HG02885 (cell line): ENCODE data around the gene COL2A1.
A peak's percentile ranks its signal among the peaks of the same experiment; 100 is the strongest.
"Not testable (repeated sequence)": the region's sequence is repeated elsewhere in the genome, so short reads cannot be mapped to it uniquely, and the experiment has no call there.

Source experiments
- ATAC-seq: cut with Tn5 transposase; IDR thresholded peaks from one replicate; pipeline ENCODE4 v1.9.1; 2021; ENCODE audit warnings: mild to moderate bottlenecking; ENCODE audit not compliant: unreplicated experiment, poor library complexity

Gene COL2A1

DNA sequence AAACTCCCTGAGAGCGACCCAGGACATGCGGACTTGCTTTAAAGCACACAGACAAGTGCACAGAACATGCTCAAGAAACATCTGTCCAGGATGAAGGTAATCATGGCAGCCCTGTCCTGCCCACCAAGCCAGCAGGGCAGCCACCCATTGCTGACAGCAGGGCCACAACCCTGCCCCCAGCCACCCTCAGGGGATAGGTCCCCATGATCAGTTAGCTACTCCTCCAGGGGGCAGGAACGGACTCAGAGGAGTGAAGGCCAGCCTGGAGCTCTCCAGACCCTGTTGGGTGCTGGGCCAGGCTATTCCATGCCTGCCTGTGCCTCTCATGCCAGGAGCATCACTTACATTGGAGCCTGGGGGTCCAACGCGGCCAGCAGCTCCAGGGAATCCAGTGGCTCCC lies 25.1 kb downstream of the COL2A1 start:
- no peak for ATAC-seq

DNA sequence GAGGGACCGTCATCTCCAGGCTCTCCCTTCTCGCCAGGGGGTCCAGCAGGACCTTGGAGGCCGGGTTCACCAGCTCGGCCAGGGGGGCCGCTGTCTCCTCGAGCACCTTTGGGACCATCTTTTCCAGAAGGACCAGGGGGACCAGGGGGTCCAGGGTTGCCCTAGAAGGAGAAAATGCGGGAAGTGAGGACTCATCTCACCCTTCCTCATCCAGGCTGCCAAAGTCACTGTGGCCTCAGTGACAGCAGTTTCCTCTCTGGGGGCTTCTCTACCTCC lies 25.7 kb downstream of the COL2A1 start:
- ATAC-seq, result no peak

DNA sequence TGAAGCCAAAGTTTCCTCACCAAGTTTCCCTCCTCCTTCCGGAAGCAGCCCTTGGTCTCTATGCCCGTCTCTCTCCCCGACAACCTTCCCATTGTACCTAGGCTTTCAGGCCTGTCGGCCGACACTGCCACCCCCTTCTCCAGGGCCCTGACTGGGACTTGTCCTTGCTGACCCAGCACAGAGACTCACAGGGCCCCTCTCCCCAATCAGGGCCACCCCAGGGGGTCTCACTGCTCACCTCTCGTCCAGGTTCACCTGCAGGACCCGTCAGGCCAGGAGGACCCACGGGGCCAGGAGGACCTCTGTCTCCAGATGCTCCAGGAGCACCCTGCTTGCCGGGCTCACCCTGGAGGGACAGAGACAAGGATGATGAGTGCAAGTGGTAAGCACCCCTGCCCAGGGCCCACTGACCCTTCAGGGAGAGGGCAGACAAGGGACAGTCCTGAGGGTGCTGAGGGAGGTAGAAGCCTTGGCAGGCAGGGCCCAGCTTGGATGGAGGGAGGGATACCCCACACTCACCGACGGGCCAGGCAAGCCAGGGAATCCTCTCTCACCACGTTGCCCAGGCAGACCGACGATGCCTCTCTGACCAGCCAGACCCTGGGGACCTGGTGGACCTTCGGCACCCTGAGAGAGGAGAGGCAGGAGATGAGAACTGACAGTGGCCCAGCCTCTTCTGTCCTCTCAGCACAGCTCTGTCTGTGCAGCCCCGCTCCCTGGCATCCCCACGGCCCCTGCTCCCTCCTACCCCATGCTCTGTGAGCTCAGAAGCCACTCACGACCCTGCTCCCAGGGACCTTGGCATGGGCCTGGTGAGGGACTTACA lies 26.3 kb downstream of the COL2A1 start:
- ATAC-seq, result no peak

GRCh38 chr12:47977046-47977771 lies 27.1 kb downstream of the COL2A1 start:
- ATAC-seq, result no peak

DNA sequence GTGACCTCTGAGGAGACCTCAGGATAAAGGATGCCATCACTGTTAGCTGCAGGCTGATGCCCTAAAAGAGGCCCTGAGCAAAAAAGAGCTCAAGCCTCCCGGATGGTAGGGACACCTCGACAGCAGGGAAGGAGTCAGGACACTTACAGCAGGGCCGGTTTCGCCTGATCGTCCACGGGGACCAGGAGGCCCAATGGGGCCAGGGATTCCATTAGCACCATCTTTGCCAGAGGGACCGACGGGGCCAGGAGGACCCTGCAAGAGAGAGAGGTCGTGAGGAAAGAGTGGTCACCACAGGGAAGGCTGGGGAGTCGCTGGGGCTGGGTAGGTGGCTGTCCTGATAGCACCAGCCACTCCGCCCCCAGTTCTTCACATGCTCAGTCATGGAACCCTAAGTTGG lies 28.5 kb downstream of the COL2A1 start:
- ATAC-seq, result no peak

DNA sequence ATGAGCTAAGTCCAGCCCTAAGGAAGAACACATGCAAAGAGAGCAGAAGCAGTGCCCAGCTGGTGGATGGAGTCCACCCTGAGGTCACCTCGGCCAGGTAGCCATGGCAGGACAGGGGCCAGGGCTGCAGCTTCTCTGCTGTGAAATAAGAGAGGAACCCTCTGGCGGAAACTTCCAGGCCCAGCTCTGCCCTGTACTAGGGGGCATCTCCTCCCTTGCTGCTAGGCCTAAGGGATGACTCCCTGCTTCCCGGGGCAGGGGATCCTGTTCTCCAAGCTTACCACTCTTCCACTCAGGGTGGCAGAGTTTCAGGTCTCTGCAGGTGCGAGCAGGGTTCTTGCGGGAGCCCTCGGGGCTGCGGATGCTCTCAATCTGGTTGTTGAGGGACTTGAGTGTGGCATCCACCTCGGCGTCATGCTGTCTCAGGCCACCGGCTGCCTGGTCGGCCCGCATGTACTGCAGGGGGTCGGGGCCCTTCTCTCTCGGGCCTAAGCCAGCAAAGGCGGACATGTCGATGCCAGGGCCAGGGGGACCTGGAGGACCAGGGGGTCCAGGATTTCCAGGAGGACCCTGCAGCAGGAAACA lies 29.1 kb downstream of the COL2A1 start:
- no peak for ATAC-seq

GRCh38 chr12:47973870-47974269 lies 30.4 kb downstream of the COL2A1 start:
- ATAC-seq, result no peak

- no peak for ATAC-seq
Measured at GRCh38 chr12:47972895-47973294, 31.4 kb downstream of the COL2A1 start.

DNA sequence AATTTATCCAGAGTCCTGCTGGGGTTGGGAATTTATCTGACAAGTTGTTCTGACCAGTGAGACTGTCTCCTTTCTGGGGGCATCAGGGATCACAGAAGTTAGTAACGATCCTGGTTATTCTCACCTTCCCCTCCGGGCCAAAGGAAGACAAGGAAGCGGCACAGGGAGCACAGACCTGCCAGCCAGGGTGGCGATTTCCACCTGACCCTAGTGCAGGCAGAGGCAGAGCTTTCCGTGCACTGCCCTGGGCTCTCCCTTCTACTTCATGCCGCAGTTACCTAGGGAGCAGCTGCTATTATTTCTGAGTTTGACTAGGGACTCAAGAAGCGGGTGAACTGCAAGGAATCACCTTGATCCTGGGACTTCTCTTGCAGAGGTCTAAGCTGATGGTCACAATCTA lies 33.4 kb downstream of the COL2A1 start:
- ATAC-seq, result no peak

GRCh38 chr12:47969845-47970244 lies 34.4 kb downstream of the COL2A1 start:
- ATAC-seq, result no peak

DNA sequence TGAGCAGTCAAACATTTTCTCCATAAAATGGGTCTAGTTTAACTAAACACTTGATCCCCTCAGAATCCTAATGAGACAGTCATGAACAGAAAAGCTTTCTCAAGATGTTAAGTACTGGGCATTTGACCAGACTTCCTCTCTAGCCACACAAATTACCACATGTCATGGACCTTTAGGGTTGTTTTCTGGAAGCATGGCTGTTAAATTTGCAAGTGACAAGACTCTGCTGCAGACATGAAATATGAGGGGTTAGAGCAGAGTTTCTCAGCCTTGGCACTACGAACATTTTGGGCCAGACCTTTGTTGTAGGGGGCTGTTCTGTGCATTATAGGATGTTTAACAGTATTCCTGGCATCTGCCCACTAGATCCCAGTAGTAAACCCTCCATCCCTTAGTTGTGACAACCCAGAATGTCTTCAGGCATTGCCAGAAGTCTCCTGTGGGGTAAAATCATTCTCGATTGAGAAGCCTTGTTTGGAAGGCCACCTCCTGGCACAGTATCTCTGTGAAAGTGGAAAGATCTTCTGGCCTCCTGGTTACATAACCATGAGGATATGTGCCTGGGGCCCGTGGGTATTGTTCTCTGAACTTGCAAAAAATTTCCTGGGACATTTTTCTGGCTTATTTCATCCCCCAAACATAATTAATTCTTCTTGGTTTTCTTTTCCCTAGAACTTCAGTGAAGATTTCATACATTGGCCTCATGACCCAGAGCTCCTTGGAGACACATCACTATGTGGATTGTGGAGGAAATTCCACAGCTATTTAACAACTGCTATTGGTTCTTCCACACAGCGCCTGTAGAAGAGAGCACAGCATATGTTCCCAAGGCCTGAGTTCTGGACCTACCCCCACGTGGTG lies 36.6 kb downstream of the COL2A1 start:
- no peak for ATAC-seq

DNA sequence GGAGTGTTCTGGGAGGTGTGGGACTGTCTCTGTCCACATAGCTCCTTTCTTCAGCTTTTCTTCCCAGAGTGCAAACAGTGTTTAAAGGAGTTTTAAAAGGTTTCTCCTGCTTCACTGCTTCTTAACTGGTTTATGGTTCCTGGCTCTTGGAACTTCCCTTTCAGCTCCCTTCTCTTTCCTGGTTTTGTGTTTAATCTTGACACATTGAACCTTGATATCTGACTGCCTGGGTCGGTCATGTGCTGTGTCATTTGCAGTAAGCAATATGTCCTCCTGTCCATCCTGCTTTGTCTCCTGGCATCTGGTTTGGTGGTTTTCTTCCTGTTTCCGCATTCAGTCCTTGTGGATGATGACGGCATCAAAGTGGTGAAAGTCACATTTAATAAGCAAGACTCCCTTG lies 38.7 kb downstream of the COL2A1 start:
- no peak for ATAC-seq

GRCh38 chr12:47964106-47964728 lies 40.1 kb downstream of the COL2A1 start:
- ATAC-seq, result no peak

DNA sequence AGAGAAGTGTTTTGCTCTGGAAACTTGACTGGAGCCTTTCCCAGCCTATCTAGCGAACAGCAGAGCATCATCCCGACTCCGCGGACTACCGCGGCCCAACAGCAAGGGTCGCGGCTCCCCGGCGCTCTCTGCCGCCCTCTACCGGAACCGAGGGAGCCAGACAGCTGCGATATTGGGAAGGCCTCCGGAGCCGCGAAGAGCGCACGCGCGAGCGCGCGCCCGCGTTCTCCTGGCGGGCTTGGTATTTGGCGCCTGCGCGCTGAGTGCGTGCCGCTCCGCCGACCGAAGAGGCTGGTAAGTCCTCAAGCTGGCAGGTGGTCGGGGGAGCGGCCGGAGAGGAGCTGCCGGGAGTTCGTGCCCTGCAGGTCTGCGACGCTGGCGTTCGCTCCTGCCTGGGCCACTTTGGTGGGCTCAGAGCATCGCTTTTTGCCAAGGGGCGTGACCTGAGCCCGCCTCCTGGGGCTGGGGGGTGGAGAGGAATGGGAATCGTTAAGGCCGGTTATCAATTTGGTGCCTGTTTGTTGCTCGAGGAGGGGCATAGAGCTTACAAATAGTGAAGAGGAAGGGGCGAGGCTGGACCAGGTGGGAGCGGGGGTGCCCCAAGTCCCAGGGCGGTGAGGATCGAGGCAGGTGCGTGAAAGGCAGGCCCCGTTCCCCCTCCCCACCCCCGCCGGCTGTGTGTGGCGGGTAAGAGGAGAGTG lies 40.8 kb downstream of the COL2A1 start, which contains the start of gene TMEM106C:
TSS of gene TMEM106C (plus strand) at position 257 of the 701 bp plus-strand sequence. CDS start 641 bp downstream, outside the sequence.
- peak; percentile 94 for ATAC-seq

DNA sequence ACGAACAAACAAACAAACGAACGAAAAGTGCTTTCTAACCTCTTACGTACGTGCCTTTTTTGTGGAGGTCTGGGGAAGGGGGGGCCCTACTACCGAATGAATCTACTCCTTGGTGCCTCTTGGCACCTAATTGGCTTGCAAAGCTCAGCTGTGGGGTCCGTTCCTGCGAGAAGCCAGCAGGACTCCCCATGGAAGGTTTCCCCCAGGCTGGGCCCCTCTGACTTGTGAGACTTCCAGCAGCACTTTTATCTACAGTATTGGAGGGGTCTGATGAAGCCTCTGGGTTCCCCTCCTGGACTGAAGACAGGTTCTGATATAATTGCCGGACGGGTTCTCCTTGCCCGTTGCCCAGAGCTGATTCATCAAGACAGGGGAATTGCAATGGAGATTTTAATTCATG lies 42.1 kb downstream of the COL2A1 start:
- ATAC-seq, result no peak

DNA sequence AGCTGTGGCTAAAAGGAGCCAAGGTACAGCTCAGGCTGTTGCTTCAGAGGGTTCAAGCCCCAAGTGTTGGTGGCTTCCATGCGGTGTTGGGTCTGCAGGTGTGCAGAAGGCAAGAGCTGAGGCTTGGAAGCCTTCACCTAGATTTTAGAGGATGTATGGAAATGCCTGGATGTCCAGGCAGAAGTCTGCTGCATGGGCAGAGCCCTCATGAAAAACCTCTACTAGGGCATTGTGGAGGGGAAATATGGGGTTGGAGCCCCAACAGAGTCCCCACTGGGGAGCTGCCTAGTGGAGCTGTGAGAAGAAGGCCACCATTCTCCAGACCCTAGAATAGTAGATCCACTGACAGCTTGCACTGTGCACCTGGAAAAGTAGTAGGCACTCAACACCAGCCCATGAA lies 46.6 kb downstream of the COL2A1 start:
- ATAC-seq, result not testable (repeated sequence)

DNA sequence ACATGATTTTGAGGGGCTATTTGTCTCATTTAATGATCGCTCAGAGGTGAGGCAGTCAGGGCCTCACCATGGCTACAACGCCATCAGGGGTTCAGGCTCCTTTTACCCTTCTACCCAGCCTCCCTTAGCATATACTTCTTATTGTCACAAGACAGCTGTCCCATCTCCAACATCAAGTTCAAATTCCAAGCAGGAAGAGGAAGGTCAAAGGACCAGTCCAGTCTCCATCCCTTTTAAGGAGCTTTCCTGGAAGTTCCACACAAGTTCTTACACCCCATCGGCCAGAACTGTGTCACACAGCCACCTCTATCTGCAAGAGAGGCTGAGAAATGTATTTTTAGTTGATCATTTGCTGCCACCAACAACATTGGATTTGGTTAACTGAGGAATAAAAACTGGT lies 49.2 kb downstream of the COL2A1 start:
- ATAC-seq, result no peak

- ATAC-seq, result no peak
Measured at GRCh38 chr12:47954467-47955045, 49.7 kb downstream of the COL2A1 start.

DNA sequence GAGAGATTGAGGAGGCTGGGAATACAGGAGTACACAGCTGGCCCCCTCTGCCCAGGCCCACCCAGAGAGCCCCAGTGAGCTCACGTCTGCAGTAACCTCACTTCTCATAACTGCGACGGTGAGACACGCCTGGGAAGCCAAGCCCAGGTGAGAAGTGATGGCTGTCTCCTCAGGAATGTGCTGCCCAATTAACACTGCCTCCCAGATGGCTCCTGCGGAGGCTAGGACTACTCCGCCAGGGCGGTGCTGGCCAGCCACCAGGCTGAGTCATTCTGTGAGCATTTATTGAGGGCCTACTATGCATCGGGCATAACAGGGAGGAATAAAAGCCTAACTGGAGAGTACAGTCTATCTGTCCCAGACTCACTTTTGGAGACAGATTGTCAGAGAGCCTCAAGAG lies 50.2 kb downstream of the COL2A1 start:
- ATAC-seq, result no peak
